HT1080 (cell line): ENCODE measurements around the gene CLIC2. TPM values are rescaled to one million over a fixed set of nuclear protein-coding genes. Genes with fewer than 3 reads are reported as not detected.
A peak's percentile ranks its signal among the peaks of the same experiment; 100 is the strongest.
"Not testable (repeated sequence)": the region's sequence is repeated elsewhere in the genome, so short reads cannot be mapped to it uniquely, and the experiment has no call there.

Experiments used
- DNase-seq: peaks from one replicate; pipeline ENCODE4 v3.0.0-alpha.2; 2015; ENCODE audit warnings: low read depth
- polyA plus RNA-seq, 2 experiments: library from polyadenylated mRNA; depleted of rRNA; stranded (reverse); fragments of >200 nt; gene quantifications; 2 replicates each; pipeline ENCODE4 v1.2.3, GENCODE V29; 2015
- total RNA-seq: library from RNA; depleted of rRNA; stranded (reverse); fragments of >200 nt; shearing (Covaris generic); gene quantifications from 2 replicates; pipeline ENCODE4 v1.2.3, GENCODE V29; 2014; rRNA removed

Gene CLIC2
- total RNA-seq = 0.16 and 0.60 TPM in 2 replicates
- polyA plus RNA-seq (2015; cell fraction: cytosol; rRNA removed) = 0.11 TPM in 1 of 2 replicates, not detected in the other
- polyA plus RNA-seq (2015; cell fraction: nucleus; rRNA removed) = 0.06 TPM in 1 of 2 replicates, not detected in the other

DNA sequence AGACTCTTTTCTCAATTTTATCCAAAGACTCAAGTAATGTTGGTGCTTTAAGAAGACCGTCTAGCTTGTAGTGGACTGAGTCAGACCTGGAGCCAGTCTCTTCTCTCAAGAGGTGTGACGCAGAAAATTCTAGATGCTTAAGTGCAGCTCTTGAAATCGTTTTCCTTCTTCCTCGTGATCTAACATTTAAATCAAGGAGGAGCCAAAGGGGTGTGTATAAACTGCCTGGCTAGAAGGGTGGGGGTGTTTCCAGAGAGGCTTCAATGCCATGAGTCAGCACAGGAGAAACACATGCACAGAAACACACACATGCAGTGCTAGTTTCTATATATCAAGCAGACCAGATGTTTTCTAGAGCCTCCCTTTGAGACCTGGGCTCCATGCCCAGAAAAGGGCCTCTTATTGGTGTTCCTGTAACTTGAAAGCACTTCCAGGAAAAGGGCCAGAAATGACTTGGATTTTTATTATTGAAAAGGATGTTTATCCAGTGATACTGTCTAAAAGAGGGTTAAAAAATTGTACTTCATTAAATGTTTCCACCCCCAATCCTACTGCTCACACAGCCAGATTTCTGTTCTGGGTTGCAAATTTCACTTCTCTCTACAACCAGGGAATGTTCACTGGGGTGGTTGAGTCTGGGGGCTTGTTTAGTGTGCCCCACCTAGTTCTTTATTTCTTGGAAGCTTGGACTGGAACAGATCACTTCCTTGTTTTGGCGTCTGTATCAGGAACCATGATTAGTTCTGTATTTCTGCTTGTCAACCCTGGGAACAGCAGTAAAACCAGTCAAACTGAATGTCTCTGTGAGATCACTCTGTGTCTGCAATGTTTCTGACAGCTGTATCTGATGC is at the start of gene CLIC2:
Gene CLIC2 (minus strand): TSS at position 129 of the 851 bp plus-strand sequence. CDS start 187 bp downstream, outside the sequence.
- peak; percentile 80 for DNase-seq

DNA sequence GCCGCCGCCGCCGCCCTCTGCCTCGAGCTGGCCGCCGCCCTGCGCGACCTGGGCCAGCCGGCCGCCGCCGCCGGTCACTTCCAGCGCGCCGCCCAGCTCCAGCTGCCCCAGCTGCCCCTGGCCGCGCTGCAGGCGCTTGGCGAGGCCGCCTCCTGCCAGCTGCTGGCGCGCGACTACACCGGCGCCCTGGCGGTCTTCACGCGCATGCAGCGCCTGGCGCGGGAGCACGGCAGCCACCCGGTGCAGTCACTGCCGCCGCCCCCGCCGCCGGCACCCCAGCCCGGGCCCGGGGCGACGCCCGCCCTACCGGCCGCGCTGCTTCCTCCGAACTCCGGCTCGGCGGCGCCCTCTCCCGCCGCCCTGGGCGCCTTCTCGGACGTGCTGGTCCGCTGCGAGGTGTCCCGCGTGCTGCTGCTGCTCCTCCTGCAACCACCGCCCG is 48.1 kb upstream of the CLIC2 start:
- not testable (repeated sequence) for DNase-seq

DNA sequence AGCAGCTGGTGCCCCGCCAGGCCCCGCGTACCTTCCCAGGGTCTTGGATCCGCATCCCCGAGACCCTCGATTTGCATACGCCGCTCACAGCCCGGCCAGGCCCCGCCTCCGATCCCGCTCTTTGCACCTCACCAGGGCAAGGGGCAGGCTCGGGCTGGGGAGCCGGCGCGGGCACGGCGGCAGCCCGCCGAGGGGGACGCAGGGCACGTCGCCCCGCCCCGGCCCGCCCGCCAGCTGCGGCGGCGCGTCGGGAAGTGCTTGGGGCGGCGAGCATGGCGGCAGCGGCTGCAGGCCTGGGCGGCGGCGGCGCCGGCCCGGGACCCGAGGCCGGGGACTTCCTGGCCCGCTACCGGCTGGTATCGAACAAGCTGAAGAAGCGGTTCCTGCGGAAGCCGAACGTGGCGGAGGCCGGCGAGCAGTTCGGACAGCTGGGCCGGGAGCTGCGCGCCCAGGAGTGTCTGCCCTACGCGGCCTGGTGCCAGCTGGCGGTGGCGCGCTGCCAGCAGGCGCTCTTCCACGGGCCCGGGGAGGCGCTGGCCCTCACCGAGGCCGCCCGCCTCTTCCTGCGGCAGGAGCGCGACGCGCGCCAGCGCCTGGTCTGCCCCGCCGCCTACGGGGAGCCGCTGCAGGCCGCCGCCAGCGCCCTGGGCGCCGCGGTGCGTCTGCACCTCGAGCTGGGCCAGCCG is 47.6 kb upstream of the CLIC2 start, which contains the start of gene F8A2:
Gene F8A2 (plus strand): TSS at position 253 of the 686 bp plus-strand sequence. CDS start 20 bp downstream, at position 273.
- not testable (repeated sequence) for DNase-seq

DNA sequence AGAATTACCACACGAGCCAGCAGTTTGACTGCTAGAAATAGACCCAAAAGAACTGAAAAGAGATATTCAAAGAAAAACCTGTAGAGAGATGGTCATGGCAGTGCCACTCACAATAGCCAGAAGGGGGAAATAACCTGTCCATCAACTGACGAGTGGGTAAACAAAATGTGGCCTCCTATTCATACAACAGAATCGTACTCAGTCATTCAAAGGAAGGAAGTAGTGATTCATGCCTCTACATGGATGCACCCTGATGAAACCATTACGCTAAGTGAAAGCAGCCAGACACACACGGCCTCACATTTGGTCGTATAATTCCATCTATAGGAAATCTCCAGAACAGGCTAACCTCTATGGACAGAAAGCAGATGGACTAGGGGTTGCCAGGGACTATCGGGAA is 45.4 kb upstream of the CLIC2 start:
- DNase-seq = not testable (repeated sequence)

GRCh38 chrX:155373777-155374458 is 39.5 kb upstream of the CLIC2 start:
- DNase-seq = not testable (repeated sequence)

GRCh38 chrX:155363712-155364111 is 29.3 kb upstream of the CLIC2 start:
- not testable (repeated sequence) for DNase-seq

- not testable (repeated sequence) for DNase-seq
Measured at GRCh38 chrX:155349448-155349847, 15.0 kb upstream of the CLIC2 start.

GRCh38 chrX:155345689-155346088 is 11.3 kb upstream of the CLIC2 start:
- not testable (repeated sequence) for DNase-seq

- DNase-seq = not testable (repeated sequence)
Measured at GRCh38 chrX:155335337-155335712, 911 bp upstream of the CLIC2 start.

- no peak for DNase-seq
Measured at GRCh38 chrX:155333544-155334100, 792 bp downstream of the CLIC2 start.

DNA sequence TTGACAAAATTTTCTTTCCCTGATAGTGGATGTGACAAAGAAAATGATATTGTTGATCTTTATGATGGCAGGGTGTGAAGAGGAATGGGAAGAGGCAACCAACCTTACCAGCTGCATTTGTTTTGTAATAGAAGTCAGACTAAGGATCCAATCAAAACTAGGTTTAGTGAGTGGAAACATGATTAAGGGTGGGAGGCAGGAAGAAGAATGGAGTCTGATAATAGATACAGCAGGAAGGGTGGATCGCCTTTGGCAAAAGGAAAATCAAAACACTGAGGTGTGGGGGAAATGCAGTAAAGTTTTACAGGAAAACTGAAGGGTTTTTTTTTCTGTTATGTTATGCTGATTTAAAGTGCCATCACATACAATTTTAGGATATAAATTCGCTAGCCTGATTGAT is 3.4 kb downstream of the CLIC2 start:
- no peak for DNase-seq

- DNase-seq = no peak
Measured at GRCh38 chrX:155329293-155329692, 5.1 kb downstream of the CLIC2 start.

- no peak for DNase-seq
Measured at GRCh38 chrX:155326610-155327009, 7.8 kb downstream of the CLIC2 start.

DNA sequence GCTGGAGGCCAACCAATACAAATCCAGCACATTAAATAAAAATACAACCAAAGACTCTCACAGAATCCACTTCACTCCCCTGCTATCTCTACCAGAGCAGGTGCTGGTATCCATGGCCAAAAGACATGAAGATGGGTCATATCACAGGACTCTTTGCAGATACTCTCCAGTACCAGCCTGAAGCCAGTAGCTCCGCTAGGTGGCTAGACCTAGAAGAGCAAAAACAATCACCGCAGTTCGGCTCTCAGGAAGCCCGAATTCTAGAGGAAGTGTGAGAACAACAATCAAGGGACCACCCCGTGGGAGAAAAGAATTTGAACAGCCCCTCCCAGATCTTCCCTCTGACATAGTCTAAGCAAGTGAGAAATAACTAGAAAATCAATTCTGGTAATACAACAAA is 20.2 kb downstream of the CLIC2 start:
- peak; percentile 0 for DNase-seq

- peak; percentile 56 for DNase-seq
Measured at GRCh38 chrX:155313766-155314165, 20.6 kb downstream of the CLIC2 start.

- no peak for DNase-seq
Measured at GRCh38 chrX:155293771-155294170, 40.6 kb downstream of the CLIC2 start.

- no peak for DNase-seq
Measured at GRCh38 chrX:155279873-155280272, 54.5 kb downstream of the CLIC2 start.

DNA sequence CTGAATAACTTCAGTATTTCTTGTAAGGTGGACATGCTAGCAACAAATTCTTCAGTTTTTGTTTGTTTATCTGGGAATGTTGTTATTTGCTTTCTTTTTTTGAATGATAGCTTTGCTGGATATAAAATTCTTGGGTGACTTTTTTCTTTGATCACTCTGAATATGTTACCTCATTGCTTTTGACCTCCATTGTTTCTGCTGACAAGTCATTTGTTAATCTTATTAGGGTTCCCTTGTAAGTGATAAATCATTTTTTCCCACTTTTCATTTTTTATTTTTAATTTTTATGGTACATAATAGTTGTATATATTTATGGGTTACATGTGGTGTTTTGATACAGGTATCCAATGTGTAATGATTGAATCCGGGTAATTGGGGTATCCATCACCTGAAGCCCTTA is 63.4 kb downstream of the CLIC2 start:
- no peak for DNase-seq

DNA sequence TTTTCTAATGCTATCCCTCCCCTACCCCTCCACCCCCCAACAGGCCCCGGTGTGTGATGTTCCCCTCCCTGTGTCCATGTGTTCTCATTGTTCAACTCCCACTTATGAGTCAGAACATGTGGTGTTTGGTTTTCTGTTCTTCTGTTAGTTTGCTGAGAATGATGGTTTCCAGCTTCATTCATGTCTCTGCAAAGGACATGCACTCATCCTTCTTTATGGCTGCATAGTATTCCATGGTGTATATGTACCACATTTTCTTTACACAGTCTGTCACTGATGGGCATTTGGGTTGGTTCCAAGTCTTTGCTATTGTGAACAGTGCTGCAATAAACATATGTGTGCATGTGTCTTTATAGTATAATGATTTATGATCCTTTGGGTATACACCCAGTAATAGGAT is 66.4 kb downstream of the CLIC2 start:
- not testable (repeated sequence) for DNase-seq

- DNase-seq = no peak
Measured at GRCh38 chrX:155266439-155266838, 68.0 kb downstream of the CLIC2 start.
